Stimulated activated effector memory CD8-positive, alpha-beta T cell treated with anti-CD3 and anti-CD28 coated beads, Interleukin-12 subunit alpha, Interleukin-12 subunit beta, amount 100 ng/mL, for 72 hours (primary cell): Measurements from ENCODE around the gene ZNF253.
"Not testable (repeated sequence)": the region's sequence is repeated elsewhere in the genome, so short reads cannot be mapped to it uniquely, and the experiment has no call there.

Source experiments
- ATAC-seq: fragments of 150-1000 bp; cut with Tn5 transposase; 2 replicates; pipeline ENCODE4 v1.10.0; 2021
- DNase-seq, 2 donors: peaks; one replicate each; pipeline ENCODE4 v3.0.0; 2021 to 2022; ENCODE audit warnings: low spot score in 2 of 2
- H3K27ac Mint-ChIP-seq: one replicate; pipeline ENCODE4 v1.8.0; 2022; ENCODE audit warnings: mild to moderate bottlenecking, mixed read lengths
- H3K36me3 Mint-ChIP-seq: one replicate; pipeline ENCODE4 v1.8.0; 2022; ENCODE audit warnings: mild to moderate bottlenecking, mixed read lengths
- H3K4me1 Mint-ChIP-seq: one replicate; pipeline ENCODE4 v1.8.0; 2022; ENCODE audit warnings: mixed read lengths
- H3K4me3 Mint-ChIP-seq: one replicate; pipeline ENCODE4 v1.8.0; 2022; ENCODE audit warnings: mild to moderate bottlenecking, mixed read lengths
- H3K9me3 Mint-ChIP-seq: one replicate; pipeline ENCODE4 v1.8.0; 2022; ENCODE audit warnings: mixed read lengths

The ZNF253 gene

DNA sequence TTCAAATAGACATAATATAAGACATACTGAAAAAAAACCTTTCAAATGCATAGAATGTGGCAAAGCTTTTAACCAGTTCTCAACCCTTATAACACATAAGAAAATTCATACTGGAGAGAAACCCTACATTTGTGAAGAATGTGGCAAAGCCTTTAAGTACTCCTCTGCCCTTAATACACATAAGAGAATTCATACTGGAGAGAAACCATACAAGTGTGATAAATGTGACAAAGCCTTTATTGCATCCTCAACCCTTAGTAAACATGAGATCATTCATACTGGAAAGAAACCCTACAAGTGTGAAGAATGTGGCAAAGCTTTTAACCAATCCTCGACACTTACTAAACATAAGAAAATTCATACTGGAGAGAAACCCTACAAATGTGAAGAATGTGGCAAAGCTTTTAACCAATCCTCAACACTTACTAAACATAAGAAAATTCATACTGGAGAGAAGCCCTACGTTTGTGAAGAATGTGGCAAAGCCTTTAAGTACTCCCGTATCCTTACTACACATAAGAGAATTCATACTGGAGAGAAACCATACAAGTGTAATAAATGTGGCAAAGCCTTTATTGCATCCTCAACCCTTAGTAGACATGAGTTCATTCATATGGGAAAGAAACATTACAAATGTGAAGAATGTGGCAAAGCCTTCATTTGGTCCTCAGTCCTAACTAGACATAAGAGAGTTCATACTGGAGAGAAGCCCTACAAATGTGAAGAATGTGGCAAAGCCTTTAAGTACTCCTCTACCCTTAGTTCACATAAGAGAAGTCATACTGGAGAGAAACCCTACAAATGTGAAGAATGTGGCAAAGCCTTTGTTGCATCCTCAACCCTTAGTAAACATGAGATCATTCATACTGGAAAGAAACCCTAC lies 68.0 kb downstream of the ZNF253 start:
- not testable (repeated sequence) for H3K4me3 Mint-ChIP-seq, H3K27ac Mint-ChIP-seq, ATAC-seq, DNase-seq, H3K4me1 Mint-ChIP-seq
- Mint-ChIP-seq H3K36me3 (peaks cover 31% of the 10 kb centered on the region), H3K9me3 (peaks cover 15% of the 10 kb centered on the region)

DNA sequence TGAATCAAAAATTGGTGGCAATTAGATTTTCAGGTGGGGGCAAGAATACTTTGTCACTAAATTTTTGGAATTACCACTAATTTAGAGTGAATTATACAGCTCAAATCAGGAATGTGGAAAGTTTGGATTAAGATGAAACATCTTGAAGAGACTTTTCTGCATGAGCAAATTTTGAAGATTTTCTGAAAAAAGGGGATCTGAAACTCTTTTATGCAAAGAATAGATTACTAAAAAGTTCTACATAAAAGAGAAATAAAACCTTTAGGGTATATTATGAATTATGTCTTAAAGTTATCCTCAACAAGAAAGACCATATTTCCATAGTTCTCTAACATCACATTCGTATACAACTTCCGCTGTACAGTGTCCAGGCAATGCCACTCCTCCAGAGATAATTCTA lies 71.7 kb downstream of the ZNF253 start:
- Mint-ChIP-seq H3K4me3 (no peak overlapping the region), H3K27ac (no peak overlapping the region), H3K4me1 (no peaks in the 10 kb centered on the region), H3K36me3 (peaks cover 19% of the 10 kb centered on the region), H3K9me3 (peaks cover 12% of the 10 kb centered on the region)
- DNase-seq (no peak), ATAC-seq (no peak)

DNA sequence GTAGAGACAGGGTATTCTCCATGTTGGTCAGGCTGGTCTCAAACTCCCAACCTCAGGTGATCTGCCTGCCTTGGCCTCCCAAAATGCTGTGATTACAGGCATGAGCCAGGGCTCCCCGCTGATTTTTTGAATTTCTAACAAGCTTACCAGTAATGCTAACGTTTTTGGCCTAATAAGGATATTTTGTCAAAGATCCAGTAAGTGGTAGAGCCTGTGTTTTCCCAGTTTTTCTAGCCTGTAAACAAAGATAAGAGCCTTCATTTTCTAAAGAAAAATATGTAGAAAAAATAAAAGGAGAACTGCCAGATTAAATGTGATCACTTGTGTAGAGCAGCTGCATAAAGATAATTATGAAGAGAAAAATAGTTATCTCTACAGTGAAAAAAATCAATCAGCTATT lies 72.8 kb downstream of the ZNF253 start:
- H3K36me3 Mint-ChIP-seq = peaks cover 8% of the 10 kb centered on the region
- H3K9me3 Mint-ChIP-seq = peaks cover 6% of the 10 kb centered on the region
- ATAC-seq = no peak
- H3K4me3 Mint-ChIP-seq = no peak overlapping the region
- H3K27ac Mint-ChIP-seq = no peak overlapping the region
- no peaks in the 10 kb centered on the region for H3K4me1 Mint-ChIP-seq
- DNase-seq = no peak

DNA sequence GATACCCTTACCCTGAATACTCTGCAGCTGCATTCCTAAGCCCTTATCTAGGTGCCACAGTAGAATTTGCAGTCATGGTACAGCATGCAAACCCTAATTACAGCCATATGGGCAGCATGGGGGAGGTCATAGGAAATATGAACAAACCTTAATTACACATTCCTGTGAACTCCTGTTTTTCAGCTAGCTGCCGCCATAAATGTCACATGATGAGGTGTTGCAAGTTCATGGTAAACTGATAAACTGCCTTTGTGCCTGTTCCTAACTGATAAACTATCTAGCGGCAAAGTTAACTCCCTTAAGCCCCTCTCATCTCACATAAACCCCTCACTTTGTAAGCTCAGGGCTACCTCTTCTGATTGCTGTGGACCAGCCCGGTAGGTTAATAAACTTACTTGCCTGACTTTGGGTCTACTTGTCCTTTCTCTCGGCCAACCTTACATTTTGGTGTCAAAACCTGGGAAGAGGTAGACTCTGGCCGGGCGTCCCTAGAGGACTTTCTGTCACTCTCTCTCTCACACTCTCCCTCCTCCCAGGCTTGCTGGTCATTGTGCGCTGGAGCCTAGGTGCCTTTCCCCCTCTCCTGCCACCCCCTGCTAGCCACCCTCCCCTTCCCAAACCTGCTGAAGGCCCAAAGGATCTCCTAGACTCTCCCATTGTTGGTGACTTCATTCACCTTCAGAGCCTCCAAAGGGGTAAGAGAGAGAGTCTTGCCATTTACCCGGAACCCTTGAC lies 78.3 kb downstream of the ZNF253 start:
- Mint-ChIP-seq H3K9me3 (no peaks in the 10 kb centered on the region), H3K4me3 (no peak overlapping the region), H3K27ac (no peak overlapping the region), H3K36me3 (no peaks in the 10 kb centered on the region), H3K4me1 (no peaks in the 10 kb centered on the region)
- ATAC-seq = no peak
- DNase-seq = no peak
